Measurements from ENCODE around the gene CHRNB1. TPM values are rescaled to one million over a fixed set of nuclear protein-coding genes. Genes with fewer than 3 reads are reported as not detected.

CHRNB1 gene
- total and polyA plus RNA-seq, 5 donors from 2014 or later = 7.6 to 28.7 (median 26.2) TPM

DNA sequence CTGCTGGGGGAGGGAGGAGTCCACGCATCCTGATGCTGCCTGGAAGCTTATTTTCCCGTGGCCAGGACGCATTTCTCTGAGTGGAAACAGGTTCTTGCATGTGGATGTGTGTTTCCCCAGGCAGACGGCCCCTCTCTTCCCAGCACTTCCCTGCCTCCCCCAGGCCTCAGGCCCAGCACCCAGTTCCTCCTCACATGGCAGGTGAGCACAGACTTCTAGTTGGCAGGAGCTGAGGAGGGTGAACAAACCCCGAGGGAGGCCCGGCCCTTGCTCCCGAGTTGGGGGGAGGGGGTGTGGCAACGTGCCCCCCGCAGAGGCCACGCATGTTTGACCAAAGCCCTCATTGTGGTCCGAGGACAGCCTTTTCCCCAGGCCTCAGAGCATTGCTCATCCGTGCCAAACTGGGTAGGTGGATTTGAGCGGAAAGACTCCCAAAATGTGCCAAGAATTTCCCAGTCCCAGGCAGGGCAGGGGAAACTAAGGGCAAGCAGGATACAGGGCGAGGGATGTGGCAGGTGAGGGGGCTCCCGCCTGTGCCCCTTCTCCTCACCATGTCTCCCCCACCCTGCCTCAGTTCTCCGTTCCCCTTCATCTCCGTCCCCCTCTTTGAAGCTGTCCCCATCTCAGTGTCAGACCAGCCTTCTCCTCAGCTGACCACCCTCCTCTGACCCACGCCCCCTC is 26.2 kb upstream of the CHRNB1 start:
- no peak overlapping the region for H3K27ac Mint-ChIP-seq
- no peak overlapping the region for H3K4me3 Mint-ChIP-seq
- H3K36me3 Mint-ChIP-seq = no peaks in the 10 kb centered on the region
- H3K9me3 Mint-ChIP-seq = peaks cover 0 to 1% (median 0%) of the 10 kb centered on the region in 7 donors
- H3K4me1 Mint-ChIP-seq = no peaks in the 10 kb centered on the region
- no peak for DNase-seq
- ATAC-seq (ENCODE audit: low read depth in 2 of 2) = no peak
- H3K9me3 ChIP-seq (ENCODE audit: control insufficient read depth in 2 of 2, low read length in 2 of 2) = no peaks in the 10 kb centered on the region
- H3K27ac ChIP-seq (ENCODE audit: insufficient read depth, low read length, poor library complexity, severe bottlenecking) = no peak overlapping the region
- no peaks in the 10 kb centered on the region for H3K27me3 ChIP-seq (ENCODE audit: control insufficient read depth, insufficient read depth, low read length)
- H3K4me3 ChIP-seq (ENCODE audit: low read depth, low read length) = no peak overlapping the region
- H3K36me3 ChIP-seq (ENCODE audit: control insufficient read depth, insufficient read depth, low read length) = no peaks in the 10 kb centered on the region
- no peaks in the 10 kb centered on the region for H3K4me1 ChIP-seq (ENCODE audit: control insufficient read depth, insufficient read depth, low read length, poor library complexity, severe bottlenecking)
- H3K27me3 Mint-ChIP-seq = peaks cover 4% of the 10 kb centered on the region

DNA sequence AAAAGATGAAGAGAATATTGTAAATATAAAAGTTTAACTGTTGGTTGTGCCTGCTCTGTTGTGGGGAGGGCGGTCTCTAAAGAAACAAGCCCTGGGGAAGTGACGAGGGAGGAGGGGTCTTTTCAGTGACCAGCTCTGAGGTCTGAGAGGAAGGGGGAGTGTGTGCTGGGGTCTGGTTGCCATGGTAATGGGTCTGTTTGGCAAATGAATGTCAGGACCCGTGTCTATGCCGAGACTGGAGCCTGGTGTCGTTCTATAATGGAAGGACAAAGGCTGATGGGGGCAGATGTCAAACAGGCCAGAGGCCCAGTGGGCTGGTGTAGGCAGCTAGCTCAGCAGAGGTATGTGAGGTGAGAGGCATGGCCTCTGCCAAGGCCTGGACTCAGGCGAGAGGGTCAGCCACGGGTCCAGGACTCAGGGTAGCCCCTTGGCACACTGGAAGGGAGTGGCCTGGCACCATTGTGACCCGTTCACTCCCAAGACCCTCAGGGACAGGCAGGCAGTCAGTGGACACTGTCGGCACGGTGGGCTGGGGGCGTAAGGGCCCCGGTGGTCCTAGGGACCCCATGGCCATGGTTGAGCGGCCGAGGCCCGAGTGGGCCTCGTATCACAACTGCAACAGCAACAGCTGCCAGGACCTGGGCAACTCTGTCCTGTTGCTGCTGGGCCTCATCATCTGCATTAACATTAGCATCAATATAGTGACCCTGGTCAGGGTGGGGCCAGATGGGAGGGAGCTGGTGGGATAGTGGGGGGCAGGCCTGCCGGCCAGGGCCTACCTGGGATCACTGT is 24.8 kb upstream of the CHRNB1 start, which contains the start of gene SPEM1:
TSS of gene SPEM1 (plus strand) at position 506 of the 792 bp plus-strand sequence. CDS start at position 567, 61 bp downstream.
- Histone ChIP-seq H3K9me3 (ENCODE audit: control insufficient read depth in 2 of 2, low read length in 2 of 2) (no peaks in the 10 kb centered on the region), H3K27me3 (ENCODE audit: control insufficient read depth, insufficient read depth, low read length) (no peaks in the 10 kb centered on the region), H3K4me1 (ENCODE audit: control insufficient read depth, insufficient read depth, low read length, poor library complexity, severe bottlenecking) (no peaks in the 10 kb centered on the region), H3K4me3 (ENCODE audit: low read depth, low read length) (no peak within 1 kb of the TSS), H3K36me3 (ENCODE audit: control insufficient read depth, insufficient read depth, low read length) (no peaks in the 10 kb centered on the region), H3K27ac (ENCODE audit: insufficient read depth, low read length, poor library complexity, severe bottlenecking) (no peak within 1 kb of the TSS)
- Mint-ChIP-seq H3K36me3 (no peaks in the 10 kb centered on the region), H3K27ac (no peak within 1 kb of the TSS), H3K27me3 (peaks cover 4% of the 10 kb centered on the region), H3K4me3 (no peak within 1 kb of the TSS), H3K9me3 (peaks cover 0 to 1% (median 0%) of the 10 kb centered on the region in 7 donors), H3K4me1 (no peaks in the 10 kb centered on the region)
- DNase-seq (no peak), ATAC-seq (ENCODE audit: low read depth in 2 of 2) (no peak)

DNA sequence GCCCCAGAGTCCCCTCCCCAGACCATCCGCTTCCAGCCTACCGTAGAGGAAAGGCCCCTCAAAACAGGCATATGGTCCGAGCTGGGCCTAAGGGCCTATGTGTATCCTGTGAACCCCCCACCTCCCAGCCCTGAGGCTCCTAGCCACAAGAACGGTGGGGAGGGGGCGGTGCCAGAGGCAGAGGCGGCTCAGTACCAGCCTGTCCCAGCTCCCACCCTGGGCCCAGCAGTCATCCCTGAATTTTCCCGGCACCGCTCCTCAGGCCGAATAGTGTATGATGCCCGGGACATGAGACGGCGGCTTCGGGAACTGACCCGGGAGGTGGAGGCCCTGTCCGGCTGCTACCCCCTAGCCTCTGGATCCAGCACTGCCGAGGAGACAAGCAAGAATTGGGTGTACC is 23.7 kb upstream of the CHRNB1 start:
- Mint-ChIP-seq H3K36me3 (no peaks in the 10 kb centered on the region), H3K27me3 (peaks cover 4% of the 10 kb centered on the region), H3K4me1 (no peaks in the 10 kb centered on the region), H3K9me3 (peaks cover 0 to 1% (median 0%) of the 10 kb centered on the region in 7 donors), H3K4me3 (no peak overlapping the region), H3K27ac (no peak overlapping the region)
- H3K36me3 ChIP-seq (ENCODE audit: control insufficient read depth, insufficient read depth, low read length) = no peaks in the 10 kb centered on the region
- no peaks in the 10 kb centered on the region for H3K9me3 ChIP-seq (ENCODE audit: control insufficient read depth in 2 of 2, low read length in 2 of 2)
- no peak overlapping the region for H3K4me3 ChIP-seq (ENCODE audit: low read depth, low read length)
- H3K27me3 ChIP-seq (ENCODE audit: control insufficient read depth, insufficient read depth, low read length) = no peaks in the 10 kb centered on the region
- H3K4me1 ChIP-seq (ENCODE audit: control insufficient read depth, insufficient read depth, low read length, poor library complexity, severe bottlenecking) = no peaks in the 10 kb centered on the region
- no peak for DNase-seq
- no peak overlapping the region for H3K27ac ChIP-seq (ENCODE audit: insufficient read depth, low read length, poor library complexity, severe bottlenecking)
- ATAC-seq (ENCODE audit: low read depth in 2 of 2) = no peak

DNA sequence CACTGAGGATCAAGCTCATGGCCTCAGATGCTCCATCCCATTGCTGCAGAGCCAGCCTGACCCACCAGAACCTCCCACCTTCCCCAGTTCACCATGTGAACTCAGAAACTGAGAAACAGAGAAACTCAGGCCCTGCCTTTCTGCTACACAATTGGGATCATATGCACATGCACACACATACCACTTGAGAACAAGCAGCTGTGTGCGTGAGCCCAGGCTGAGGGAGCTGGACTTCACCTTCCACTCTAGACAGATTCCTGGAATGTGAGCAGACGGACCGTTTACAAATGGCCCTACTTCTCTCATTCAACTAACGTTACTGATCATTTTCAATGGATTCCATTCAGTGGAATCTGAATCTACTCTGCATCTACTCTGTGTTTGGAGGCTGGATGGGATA is 21.2 kb upstream of the CHRNB1 start:
- DNase-seq (no peak), ATAC-seq (ENCODE audit: low read depth in 2 of 2) (no peak)
- Mint-ChIP-seq H3K27ac (no peak overlapping the region), H3K27me3 (peaks cover 4% of the 10 kb centered on the region), H3K4me1 (no peaks in the 10 kb centered on the region), H3K9me3 (peaks cover 0 to 1% (median 0%) of the 10 kb centered on the region in 7 donors), H3K36me3 (no peaks in the 10 kb centered on the region), H3K4me3 (no peak overlapping the region)
- H3K4me1 ChIP-seq (ENCODE audit: control insufficient read depth, insufficient read depth, low read length, poor library complexity, severe bottlenecking) = no peaks in the 10 kb centered on the region
- no peak overlapping the region for H3K4me3 ChIP-seq (ENCODE audit: low read depth, low read length)
- no peaks in the 10 kb centered on the region for H3K36me3 ChIP-seq (ENCODE audit: control insufficient read depth, insufficient read depth, low read length)
- no peaks in the 10 kb centered on the region for H3K27me3 ChIP-seq (ENCODE audit: control insufficient read depth, insufficient read depth, low read length)
- H3K27ac ChIP-seq (ENCODE audit: insufficient read depth, low read length, poor library complexity, severe bottlenecking) = no peak overlapping the region
- H3K9me3 ChIP-seq (ENCODE audit: control insufficient read depth in 2 of 2, low read length in 2 of 2) = no peaks in the 10 kb centered on the region

GRCh38 chr17:7425316-7425715 is 19.5 kb upstream of the CHRNB1 start, which contains the start of gene SPEM2:
Gene SPEM2 (plus strand): TSS chr17:7425616. CDS start chr17:7425689, 73 bp downstream.
- Histone ChIP-seq H3K4me3 (ENCODE audit: low read depth, low read length) (no peak within 1 kb of the TSS), H3K27ac (ENCODE audit: insufficient read depth, low read length, poor library complexity, severe bottlenecking) (no peak within 1 kb of the TSS), H3K36me3 (ENCODE audit: control insufficient read depth, insufficient read depth, low read length) (no peaks in the 10 kb centered on the region), H3K27me3 (ENCODE audit: control insufficient read depth, insufficient read depth, low read length) (no peaks in the 10 kb centered on the region), H3K9me3 (ENCODE audit: control insufficient read depth in 2 of 2, low read length in 2 of 2) (no peaks in the 10 kb centered on the region), H3K4me1 (ENCODE audit: control insufficient read depth, insufficient read depth, low read length, poor library complexity, severe bottlenecking) (no peaks in the 10 kb centered on the region)
- DNase-seq = no peak
- Mint-ChIP-seq H3K9me3 (peaks cover 0 to 1% (median 0%) of the 10 kb centered on the region in 7 donors), H3K27me3 (no peaks in the 10 kb centered on the region), H3K36me3 (no peaks in the 10 kb centered on the region), H3K4me1 (no peaks in the 10 kb centered on the region), H3K27ac (no peak within 1 kb of the TSS), H3K4me3 (no peak within 1 kb of the TSS)
- no peak for ATAC-seq (ENCODE audit: low read depth in 2 of 2)

DNA sequence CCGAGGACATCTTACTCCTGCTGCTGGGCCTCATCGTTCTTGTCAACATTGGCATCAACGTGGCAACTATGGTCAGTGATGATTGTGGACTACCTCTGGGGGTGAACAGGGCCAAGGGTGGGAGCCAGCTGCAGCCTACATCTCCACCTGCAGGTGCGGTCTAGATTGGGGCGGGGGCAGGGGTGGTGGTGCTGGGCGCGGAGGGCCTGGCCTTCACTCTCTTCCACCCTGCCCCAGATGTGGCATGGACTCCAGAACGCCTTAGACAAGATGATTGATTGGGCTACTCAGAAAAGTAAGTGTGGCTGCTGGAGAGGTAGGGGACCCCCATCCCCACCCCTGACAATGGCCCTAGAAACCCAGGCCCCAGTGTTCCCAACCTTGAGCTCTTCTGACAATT is 19.1 kb upstream of the CHRNB1 start:
- DNase-seq (no peak), ATAC-seq (ENCODE audit: low read depth in 2 of 2) (no peak)
- Mint-ChIP-seq H3K36me3 (no peaks in the 10 kb centered on the region), H3K4me1 (no peaks in the 10 kb centered on the region), H3K27ac (no peak overlapping the region), H3K4me3 (no peak overlapping the region), H3K9me3 (peaks cover 0 to 1% (median 0%) of the 10 kb centered on the region in 7 donors), H3K27me3 (no peaks in the 10 kb centered on the region)
- Histone ChIP-seq H3K27ac (ENCODE audit: insufficient read depth, low read length, poor library complexity, severe bottlenecking) (no peak overlapping the region), H3K4me1 (ENCODE audit: control insufficient read depth, insufficient read depth, low read length, poor library complexity, severe bottlenecking) (no peaks in the 10 kb centered on the region), H3K4me3 (ENCODE audit: low read depth, low read length) (no peak overlapping the region), H3K36me3 (ENCODE audit: control insufficient read depth, insufficient read depth, low read length) (no peaks in the 10 kb centered on the region), H3K9me3 (ENCODE audit: control insufficient read depth in 2 of 2, low read length in 2 of 2) (no peaks in the 10 kb centered on the region), H3K27me3 (ENCODE audit: control insufficient read depth, insufficient read depth, low read length) (no peaks in the 10 kb centered on the region)

DNA sequence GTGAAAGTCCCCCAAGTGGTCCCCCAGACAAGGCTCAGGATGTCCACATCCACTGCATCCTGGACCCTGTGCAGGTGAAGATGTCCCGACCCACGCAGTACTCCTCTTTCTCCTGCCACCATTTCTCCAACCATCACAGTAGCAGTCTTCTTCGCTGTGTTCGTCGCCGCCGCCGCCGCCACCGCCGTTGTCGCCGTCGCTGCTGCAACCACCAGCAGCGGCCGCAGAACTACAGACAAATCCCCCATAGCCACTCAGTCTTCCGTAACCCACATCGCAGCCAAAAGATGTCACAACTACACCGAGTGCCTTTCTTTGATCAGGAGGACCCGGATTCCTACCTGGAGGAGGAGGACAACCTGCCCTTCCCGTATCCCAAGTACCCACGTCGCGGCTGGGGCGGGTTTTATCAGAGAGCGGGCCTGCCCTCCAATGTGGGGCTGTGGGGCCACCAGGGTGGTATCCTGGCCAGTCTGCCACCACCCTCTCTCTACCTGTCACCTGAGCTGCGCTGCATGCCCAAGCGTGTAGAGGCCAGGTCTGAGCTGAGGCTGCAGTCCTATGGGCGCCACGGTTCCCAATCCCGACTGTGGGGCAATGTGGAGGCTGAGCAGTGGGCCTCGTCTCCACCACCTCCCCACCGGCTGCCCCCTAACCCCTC is 18.5 kb upstream of the CHRNB1 start:
- no peaks in the 10 kb centered on the region for H3K36me3 ChIP-seq (ENCODE audit: control insufficient read depth, insufficient read depth, low read length)
- Mint-ChIP-seq H3K9me3 (no peaks in the 10 kb centered on the region), H3K4me1 (no peaks in the 10 kb centered on the region), H3K27ac (no peak overlapping the region), H3K27me3 (no peaks in the 10 kb centered on the region), H3K36me3 (no peaks in the 10 kb centered on the region), H3K4me3 (no peak overlapping the region)
- H3K27me3 ChIP-seq (ENCODE audit: control insufficient read depth, insufficient read depth, low read length) = no peaks in the 10 kb centered on the region
- ATAC-seq (ENCODE audit: low read depth in 2 of 2) (no peak), DNase-seq (no peak)
- H3K27ac ChIP-seq (ENCODE audit: insufficient read depth, low read length, poor library complexity, severe bottlenecking) = no peak overlapping the region
- no peaks in the 10 kb centered on the region for H3K4me1 ChIP-seq (ENCODE audit: control insufficient read depth, insufficient read depth, low read length, poor library complexity, severe bottlenecking)
- no peaks in the 10 kb centered on the region for H3K9me3 ChIP-seq (ENCODE audit: control insufficient read depth in 2 of 2, low read length in 2 of 2)
- H3K4me3 ChIP-seq (ENCODE audit: low read depth, low read length) = no peak overlapping the region

Data from CD4-positive, CD25-positive, alpha-beta regulatory T cell (primary cell).